WI38 (cell line): ENCODE results near the gene SERPINB10.
A peak's percentile ranks its signal among the peaks of the same experiment; 100 is the strongest.

Source experiments
- H3K4me3 ChIP-seq: 2 replicates; pipeline ENCODE4 v1.5.1; 2011; ENCODE audit warnings: low read depth, mild to moderate bottlenecking, control low read depth, low read length
- TF ChIP-seq, protein P1 (sequence below): IDR thresholded peaks from 2 replicates; pipeline ENCODE4 v1.5.1; 2012; ENCODE audit warnings: low read depth, mild to moderate bottlenecking, control low read depth, low read length

The SERPINB10 gene

DNA sequence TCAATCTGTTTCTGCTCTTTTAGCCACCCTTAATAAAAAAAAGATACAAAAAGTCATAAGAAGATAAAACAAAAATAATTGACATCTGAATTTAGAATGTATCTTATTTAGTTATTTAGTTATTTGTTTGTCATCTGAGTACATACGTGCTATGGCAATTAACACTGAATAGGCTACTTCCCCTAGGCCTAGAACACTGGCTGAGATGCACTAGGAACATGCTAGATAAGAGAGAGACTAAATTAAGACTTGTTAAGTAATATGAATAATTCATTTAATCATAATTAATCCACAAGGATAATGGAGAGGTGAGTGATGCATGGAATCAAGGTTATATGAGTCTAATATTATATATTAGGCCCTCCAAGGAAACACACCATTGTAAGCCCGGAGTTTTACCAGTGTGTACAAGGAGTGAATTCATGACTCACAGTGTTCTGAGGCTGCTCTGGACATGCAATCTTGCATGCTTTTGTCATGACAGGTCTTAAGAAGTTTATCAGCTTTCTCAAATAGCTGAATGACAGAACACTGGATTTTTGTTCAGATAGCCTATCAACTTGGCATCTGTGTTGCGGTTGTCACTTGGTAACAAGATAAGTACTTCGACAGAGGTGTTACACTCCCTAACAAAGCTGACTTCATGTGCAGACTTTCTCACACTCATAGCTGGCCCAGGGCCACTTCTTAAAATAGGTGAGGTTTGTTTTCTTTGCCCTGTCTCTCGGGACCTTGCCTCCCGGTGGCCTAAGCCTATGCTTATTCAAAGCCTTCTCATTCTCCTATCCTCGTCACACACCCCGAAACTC, 25.2 kb upstream of the SERPINB10 start:
- TF ChIP-seq, protein P1, sequence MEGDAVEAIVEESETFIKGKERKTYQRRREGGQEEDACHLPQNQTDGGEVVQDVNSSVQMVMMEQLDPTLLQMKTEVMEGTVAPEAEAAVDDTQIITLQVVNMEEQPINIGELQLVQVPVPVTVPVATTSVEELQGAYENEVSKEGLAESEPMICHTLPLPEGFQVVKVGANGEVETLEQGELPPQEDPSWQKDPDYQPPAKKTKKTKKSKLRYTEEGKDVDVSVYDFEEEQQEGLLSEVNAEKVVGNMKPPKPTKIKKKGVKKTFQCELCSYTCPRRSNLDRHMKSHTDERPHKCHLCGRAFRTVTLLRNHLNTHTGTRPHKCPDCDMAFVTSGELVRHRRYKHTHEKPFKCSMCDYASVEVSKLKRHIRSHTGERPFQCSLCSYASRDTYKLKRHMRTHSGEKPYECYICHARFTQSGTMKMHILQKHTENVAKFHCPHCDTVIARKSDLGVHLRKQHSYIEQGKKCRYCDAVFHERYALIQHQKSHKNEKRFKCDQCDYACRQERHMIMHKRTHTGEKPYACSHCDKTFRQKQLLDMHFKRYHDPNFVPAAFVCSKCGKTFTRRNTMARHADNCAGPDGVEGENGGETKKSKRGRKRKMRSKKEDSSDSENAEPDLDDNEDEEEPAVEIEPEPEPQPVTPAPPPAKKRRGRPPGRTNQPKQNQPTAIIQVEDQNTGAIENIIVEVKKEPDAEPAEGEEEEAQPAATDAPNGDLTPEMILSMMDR: no peak
- H3K4me3 ChIP-seq: no peak overlapping the region

DNA sequence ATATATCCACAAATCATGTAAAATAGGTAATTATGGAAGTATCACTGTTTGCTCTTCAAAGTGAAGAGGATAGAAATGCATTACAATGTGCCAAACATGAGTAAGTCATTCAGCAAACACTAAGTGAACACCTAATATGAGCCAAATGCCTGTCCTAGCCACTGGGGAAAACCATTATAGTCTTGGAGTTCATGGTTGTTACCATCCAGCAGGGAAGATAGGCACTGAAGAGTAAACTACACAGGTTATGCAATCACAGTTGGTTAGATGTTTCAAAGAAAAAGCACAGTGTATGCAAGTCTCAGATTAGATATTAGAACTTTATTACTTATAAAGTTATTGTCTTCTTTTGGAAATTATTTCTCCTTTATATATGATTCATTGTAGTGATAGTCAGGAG, 24.1 kb upstream of the SERPINB10 start:
- H3K4me3 ChIP-seq: no peak overlapping the region
- TF ChIP-seq, protein P1: no peak

DNA sequence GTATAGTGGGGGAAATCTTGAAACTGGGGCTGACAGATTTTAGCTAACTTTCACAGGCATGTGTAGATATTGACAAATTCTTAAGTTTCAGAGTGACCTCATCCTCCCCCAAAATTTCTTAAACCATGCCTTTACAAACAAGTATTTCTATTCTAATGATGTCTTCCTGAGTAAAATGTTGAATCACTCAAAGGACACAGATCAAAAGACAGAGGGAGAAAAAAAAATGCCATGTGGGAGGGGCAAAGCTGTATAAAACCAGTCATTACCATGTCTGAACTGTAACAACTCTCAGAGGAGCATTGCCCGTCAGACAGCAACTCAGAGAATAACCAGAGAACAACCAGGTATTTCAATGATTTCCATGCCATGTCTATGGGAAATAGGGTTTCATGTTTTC, 20.3 kb upstream of the SERPINB10 start, which contains the start of gene SERPINB2:
SERPINB2 (plus strand) TSS at position 282 of the 400 bp plus-strand sequence. CDS start 3,740 bp downstream, outside the sequence.
- TF ChIP-seq, protein P1: no peak
- H3K4me3 ChIP-seq: peak within 1 kb of the TSS; percentile 48

DNA sequence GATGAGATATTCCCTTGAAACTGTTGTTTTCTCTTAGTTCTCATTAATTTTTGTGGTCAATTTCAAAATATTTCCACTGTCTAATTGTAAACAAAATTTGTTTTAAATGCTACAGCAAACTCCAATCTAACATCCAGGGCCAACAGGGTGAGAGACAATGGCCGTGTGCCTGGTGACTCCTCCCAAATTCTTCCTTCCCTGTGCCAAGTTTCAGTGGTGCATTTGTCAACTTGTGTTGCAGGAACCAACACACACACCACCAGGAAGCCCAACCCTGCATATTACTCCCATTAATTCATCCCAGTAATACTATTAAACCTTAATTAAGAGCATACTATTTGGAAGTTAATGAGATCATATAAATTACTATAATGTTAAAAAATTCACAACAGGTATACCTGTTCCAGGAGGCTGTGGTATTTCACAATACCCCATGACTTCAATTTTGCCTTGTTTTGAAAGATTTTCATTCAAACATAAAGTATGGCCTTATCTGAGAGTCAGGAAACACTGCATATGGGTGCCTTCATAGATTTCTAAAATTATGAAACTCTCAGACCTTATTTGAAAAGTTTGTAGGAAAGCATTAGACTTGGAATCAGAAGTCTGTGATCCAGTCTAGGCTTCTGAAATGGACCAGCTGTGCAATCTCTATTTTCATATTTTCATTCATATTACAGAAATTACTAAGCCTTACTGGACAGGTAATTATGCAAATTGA, 19.1 kb upstream of the SERPINB10 start:
- TF ChIP-seq, protein P1: no peak
- peak overlapping the region; percentile 48 for H3K4me3 ChIP-seq

DNA sequence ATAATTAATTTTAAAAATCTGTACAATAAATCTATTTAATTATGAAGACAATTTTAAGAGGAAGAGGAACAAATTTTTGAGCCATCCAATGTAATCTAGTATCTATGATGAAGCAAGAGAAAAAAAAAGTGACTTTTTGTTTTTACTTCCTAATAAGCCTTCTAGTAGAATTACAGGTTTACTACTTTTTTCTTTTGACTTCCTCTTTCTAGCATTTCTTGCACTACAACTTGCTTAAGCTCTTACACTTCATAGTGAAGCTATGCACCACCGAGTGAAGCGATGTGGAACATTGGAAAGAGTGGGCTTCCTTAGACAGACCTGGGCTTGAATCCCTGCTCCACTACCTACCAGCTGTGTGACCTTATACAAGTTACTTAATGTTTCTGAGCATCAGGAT, 18.1 kb upstream of the SERPINB10 start:
- H3K4me3 ChIP-seq: peak overlapping the region; percentile 2; the same call in 1 of the 2 replicates
- TF ChIP-seq, protein P1: no peak

DNA sequence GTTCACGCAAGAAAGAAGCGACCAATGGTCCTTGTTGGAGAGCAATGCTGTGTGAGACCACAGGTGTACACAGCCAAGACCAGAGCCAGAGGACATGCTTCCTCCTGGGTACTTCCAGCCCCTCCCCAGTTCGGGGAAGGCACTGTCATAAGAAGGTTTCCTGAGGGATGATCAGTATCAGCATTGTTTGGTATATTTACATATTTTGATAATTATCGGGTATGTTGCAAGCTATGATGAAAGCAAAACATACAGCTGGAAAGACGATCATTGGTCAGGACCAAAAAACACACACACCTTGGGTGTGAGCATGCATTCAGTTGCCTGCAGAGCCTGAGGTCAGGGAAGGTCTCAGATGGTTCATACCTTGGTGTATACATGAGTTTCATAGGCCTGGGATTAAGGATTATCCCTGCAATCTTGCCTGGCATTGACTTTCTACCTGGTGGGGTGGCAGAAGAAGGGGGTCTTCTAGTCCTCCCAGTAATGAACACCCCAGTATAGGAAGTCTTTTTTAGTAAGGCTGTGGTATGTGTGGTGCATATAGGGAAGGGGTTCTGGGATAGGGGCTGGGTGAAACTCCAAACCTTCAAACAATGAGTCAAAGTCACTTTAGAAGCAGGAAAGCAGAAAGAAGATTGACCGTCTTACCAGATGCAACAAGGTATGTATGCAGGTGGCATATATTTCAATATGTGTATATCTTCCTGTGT, 17.4 kb upstream of the SERPINB10 start:
- TF ChIP-seq, protein P1: no peak
- peak overlapping the region; percentile 2; the same call in 1 of the 2 replicates for H3K4me3 ChIP-seq
